GM19035 (cell line): ENCODE measurements around the gene GPATCH3.
A peak's percentile ranks its signal among the peaks of the same experiment; 100 is the strongest.
"Not testable (repeated sequence)": the region's sequence is repeated elsewhere in the genome, so short reads cannot be mapped to it uniquely, and the experiment has no call there.

Experiments used
- ATAC-seq: cut with Tn5 transposase; IDR thresholded peaks from one replicate; pipeline ENCODE4 v1.9.1; 2021; ENCODE audit not compliant: unreplicated experiment

Gene GPATCH3, protein sequence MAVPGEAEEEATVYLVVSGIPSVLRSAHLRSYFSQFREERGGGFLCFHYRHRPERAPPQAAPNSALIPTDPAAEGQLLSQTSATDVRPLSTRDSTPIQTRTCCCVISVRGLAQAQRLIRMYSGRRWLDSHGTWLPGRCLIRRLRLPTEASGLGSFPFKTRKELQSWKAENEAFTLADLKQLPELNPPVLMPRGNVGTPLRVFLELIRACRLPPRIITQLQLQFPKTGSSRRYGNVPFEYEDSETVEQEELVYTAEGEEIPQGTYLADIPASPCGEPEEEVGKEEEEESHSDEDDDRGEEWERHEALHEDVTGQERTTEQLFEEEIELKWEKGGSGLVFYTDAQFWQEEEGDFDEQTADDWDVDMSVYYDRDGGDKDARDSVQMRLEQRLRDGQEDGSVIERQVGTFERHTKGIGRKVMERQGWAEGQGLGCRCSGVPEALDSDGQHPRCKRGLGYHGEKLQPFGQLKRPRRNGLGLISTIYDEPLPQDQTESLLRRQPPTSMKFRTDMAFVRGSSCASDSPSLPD

DNA sequence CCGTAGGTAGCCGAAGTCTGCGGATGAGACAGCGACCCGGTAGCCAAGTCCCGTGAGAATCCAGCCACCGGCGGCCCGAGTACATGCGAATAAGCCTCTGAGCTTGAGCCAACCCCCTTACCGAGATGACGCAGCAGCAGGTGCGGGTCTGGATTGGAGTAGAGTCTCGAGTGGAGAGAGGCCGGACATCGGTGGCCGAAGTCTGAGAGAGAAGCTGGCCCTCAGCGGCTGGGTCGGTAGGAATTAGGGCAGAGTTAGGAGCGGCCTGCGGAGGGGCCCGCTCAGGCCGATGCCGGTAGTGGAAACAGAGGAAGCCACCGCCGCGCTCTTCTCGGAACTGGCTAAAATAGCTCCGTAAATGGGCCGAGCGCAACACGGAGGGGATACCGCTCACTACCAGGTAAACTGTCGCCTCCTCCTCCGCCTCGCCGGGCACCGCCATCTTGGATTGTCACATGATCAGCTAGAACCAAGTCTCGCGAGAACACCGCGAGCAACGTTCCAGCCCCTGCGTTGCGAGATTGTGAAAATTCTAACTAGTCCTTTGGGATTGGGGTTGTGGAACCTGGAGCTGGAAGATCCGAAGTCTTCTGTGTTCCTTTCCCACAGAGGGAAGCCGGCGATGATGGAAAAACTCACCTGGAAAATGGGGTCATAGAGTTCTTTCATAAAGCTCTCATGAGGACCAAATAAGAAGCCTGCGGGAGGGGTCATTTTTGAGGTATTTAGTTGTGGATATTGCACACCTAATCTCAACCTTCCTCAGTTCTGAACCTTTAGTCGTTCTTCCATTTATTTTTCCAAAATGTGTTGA, at the start of gene GPATCH3:
Gene GPATCH3, minus strand, starts transcription at position 467 of the 814 bp plus-strand sequence. Its CDS starts 25 bp downstream, at position 442.
- peak; percentile 92 for ATAC-seq

- ATAC-seq: no peak
Measured at GRCh38 chr1:26949926-26950319, 49.7 kb upstream of the GPATCH3 start.

- ATAC-seq: no peak
Measured at GRCh38 chr1:26949266-26949925, 49.1 kb upstream of the GPATCH3 start.

GRCh38 chr1:26948725-26949057, 48.4 kb upstream of the GPATCH3 start:
- ATAC-seq: not testable (repeated sequence)

GRCh38 chr1:26946270-26946669, 46.0 kb upstream of the GPATCH3 start:
- no peak for ATAC-seq

DNA sequence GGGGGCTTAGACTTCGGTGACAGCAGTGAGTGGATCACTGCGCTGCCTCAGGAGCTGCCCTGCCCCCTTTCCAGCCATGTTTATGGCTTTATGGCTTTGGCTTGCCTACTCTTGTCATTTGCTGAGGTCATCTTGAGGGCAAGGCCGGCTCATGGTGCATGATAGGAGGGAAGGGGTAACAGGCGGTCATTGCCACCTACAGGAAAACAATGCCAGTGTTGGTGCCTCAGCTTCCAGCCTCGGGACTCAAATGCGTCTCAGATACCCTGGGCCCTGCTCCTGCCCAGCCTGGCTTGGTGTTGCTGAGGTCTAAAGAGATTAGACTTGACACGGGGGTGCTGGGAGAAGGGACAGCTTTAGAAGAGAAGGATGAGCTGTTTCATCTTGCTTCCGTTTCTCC, 45.5 kb upstream of the GPATCH3 start:
- ATAC-seq: no peak

GRCh38 chr1:26945138-26945537, 44.9 kb upstream of the GPATCH3 start:
- no peak for ATAC-seq

DNA sequence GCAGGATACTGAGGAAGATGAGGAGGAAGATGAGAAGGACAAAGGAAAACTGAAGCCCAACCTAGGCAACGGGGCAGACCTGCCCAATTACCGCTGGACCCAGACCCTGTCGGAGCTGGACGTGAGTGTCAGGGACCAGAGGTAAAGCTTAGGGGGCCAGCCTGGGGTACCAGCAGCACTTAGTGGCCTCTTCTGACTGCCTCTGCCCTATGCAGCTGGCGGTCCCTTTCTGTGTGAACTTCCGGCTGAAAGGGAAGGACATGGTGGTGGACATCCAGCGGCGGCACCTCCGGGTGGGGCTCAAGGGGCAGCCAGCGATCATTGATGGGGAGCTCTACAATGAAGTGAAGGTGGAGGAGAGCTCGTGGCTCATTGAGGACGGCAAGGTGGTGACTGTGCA, 42.4 kb upstream of the GPATCH3 start:
- ATAC-seq: no peak

DNA sequence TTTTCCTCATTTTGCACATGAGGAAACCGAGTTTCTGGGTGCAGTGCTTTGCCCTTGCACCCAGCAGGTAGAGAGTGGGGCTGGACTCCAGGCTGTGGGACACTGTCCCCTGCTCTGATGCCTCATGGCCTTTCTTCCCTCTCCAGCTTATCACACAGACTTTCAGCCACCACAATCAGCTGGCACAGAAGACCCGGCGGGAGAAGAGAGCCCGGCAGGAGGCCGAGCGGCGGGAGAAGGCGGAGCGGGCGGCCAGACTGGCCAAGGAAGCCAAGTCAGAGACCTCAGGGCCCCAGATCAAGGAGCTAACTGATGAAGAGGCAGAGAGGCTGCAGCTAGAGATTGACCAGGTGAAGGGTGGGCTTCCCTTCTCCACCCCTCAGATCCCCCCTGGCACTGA, 41.0 kb upstream of the GPATCH3 start:
- ATAC-seq: no peak

- no peak for ATAC-seq
Measured at GRCh38 chr1:26938659-26939025, 38.4 kb upstream of the GPATCH3 start.

DNA sequence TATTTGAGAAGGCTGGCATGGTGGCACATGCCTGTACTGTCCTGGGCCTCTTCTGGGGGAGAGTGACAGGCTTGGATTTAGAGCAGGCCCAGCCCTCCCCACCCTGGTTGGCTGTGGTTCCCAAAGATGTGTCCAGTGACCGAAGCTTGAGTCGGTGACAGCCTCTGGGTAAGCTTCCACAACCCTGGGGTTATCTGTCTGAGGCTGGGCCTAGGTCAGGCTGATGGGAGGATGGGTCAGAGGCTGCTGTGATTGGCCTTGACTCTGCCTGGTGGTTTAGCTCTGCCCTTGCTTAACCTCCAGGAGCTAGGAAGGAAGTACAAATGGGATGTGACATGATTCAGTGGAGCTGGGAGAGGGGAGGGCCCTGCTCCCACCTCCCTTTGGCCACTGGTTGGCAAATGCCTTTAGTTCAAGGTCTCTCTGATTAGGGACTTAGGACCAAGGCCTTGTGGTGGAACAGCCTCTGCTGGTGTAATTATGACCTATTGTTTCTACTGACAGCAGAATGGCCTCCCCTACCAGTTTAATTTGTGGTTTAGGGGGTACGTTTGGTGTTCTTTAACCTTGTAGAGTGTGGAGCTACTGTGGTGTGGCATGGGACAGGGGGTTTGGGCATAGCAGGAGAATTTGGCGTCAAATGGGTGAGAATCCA, 37.9 kb upstream of the GPATCH3 start:
- no peak for ATAC-seq

DNA sequence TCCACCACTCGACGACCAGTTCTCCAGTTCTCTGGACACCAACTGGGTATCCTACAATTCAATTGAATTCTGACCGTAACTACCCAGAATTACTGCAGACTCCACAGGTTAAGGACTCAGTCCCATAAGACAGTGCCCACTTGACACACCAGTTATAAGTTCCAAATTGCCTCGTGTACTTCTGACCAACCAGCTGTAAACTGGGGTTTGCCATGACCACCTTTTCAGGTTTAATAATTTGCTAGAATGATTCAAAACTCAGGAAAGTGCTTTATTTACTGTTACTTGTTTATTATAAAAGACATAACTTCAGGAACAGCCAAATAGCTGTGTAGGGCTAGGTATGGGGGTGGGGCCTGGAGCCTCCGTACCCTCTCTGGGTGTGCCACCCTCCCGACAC, 36.6 kb upstream of the GPATCH3 start:
- no peak for ATAC-seq

GRCh38 chr1:26932531-26932930, 32.3 kb upstream of the GPATCH3 start:
- ATAC-seq: no peak

DNA sequence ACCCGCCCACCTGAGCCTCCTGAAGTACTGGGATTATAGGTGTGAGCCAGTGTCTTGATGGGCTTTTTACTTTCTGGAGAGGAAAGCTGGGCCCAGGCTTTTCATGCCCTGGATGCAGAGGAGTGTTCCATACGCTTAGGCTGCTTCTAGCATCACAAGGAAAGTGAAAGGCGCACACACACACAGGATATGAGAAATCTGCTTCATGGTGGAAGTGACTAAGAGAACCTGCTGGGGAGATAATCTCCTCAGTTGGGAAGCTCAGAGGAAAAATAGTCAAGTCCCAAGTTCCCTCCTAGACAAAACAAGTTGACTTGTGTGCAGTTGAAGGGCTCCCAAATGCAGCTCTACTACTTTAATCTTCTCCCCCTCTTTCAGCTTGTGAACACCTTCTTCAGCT, 23.4 kb upstream of the GPATCH3 start:
- ATAC-seq: no peak

GRCh38 chr1:26922901-26923300, 22.6 kb upstream of the GPATCH3 start:
- ATAC-seq: no peak

DNA sequence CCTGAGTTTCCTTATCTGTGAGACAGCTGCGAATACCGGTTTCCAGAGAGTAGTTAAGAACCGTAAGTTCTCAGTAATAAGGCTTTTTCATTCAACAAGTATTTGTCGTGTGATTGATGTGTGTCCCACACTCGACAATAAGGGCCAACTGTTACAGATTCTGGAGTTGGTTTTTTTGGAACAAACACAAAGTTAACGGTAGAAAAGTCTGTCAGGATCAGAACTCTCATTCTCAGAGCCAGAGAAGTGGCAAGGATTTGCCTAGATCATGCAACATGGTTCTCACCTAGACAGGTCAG, 22.1 kb upstream of the GPATCH3 start:
- ATAC-seq: no peak

DNA sequence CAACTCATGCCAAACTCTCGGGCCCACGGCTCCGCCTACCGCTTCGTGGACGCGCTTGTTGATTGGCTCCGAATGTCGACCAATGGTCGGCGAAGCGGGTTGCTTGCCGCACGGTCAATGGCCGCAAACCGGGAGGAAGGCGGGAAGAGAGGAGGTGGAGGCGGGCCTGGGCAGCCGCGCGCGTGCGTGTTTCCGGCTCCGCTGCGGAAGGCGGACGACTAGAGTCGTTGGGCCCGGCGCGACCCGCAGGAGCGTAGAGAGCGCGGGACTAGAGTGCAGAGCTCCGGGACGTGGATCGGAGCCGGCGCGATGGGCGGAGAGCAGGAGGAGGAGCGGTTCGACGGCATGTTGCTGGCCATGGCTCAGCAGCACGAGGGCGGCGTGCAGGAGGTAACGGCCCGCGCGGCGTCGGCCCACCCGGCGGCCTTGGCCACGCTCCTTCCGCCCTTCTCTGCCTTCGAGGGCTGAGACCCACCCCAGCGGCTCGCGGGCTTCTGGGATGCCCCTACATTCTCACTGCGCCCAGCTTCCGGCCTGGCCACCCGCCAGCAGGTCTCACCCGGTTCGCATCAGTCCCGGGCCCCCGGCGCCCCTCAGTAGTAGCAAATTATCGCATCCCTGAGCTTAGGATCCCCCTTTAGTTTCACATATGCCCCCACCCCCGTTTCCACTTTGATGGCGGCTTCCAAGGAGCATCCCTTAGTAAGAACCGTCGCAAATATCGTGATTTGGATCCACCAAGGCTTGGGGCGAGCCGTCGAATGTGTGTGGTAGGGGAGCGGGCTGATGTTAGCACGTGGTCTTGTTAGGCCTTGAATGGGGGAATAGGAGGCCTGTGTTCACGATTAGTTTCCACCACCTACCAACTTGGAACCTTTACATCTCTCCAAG, 21.5 kb upstream of the GPATCH3 start, which contains the start of gene NUDC:
Gene NUDC, plus strand, starts transcription at position 204 of the 891 bp plus-strand sequence. Its CDS starts 106 bp downstream, at position 310.
- peak; percentile 97 for ATAC-seq

DNA sequence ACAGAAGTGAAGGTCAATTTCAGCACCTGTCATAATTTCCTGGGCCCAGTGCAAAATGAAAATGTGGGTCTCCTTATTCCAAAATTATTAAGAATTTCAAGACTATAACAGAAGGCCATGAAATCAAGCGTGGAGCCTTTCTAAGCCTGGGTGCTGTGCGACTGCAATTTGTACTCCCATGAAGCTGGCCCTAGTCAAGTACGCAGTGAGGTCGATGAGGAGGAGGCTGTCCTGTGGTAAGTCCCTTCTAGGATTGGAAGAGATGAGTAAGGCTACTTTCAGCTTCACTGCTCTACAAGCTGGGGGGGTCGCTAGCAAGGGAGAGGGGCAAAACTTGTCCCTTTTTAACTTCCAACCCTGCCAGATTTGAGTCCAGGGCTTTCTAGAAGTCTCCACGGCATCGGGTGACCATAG, 20.9 kb upstream of the GPATCH3 start:
- no peak for ATAC-seq

DNA sequence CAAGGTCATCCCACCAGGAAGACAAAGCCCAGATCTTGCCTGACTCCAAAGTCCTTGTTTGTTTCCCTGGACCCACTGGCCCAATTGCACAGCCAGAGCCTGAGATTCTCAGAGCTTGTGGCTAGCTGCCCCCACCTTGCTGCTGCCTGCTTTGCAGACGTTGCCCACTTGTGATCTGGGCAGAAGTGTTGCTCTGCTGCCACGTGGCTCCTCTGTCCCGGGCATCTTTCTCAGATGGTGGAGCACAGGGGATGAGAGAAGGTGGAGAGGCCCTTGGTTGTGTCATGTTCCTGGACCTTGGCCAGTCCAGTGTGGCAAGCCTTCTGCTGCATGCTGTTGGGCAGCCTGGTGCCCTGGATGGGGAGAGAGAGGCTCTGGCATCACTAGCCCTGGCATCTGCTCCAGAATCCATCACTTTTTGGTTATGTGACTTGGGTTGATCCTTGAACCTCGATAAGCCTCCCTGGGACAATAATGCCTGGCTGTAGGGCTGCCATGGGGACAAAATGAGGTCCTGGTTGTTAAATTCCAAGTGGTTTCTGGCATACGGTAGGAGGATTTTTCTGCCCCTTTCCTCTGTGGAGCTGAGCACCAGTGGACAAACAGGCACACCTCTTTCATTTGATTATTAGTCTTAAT, 15.1 kb upstream of the GPATCH3 start:
- ATAC-seq: no peak
